GM18507 (cell line): Measurements from ENCODE around the gene ZNF331.
A peak's percentile ranks its signal among the peaks of the same experiment; 100 is the strongest.
"Not testable (repeated sequence)": the region's sequence is repeated elsewhere in the genome, so short reads cannot be mapped to it uniquely, and the experiment has no call there.

ENCODE experiments used
- DNase-seq: peaks from one replicate; pipeline ENCODE4 v3.0.0; 2011; ENCODE audit warnings: low read depth; ENCODE audit not compliant: insufficient read length; ENCODE audit errors: extremely low spot score
- FAIRE-seq: peaks from 2 replicates; lab custom pipeline; 2011; peaks lifted over from hg19 to GRCh38; lab: Jason Lieb, UNC

Gene ZNF331

DNA sequence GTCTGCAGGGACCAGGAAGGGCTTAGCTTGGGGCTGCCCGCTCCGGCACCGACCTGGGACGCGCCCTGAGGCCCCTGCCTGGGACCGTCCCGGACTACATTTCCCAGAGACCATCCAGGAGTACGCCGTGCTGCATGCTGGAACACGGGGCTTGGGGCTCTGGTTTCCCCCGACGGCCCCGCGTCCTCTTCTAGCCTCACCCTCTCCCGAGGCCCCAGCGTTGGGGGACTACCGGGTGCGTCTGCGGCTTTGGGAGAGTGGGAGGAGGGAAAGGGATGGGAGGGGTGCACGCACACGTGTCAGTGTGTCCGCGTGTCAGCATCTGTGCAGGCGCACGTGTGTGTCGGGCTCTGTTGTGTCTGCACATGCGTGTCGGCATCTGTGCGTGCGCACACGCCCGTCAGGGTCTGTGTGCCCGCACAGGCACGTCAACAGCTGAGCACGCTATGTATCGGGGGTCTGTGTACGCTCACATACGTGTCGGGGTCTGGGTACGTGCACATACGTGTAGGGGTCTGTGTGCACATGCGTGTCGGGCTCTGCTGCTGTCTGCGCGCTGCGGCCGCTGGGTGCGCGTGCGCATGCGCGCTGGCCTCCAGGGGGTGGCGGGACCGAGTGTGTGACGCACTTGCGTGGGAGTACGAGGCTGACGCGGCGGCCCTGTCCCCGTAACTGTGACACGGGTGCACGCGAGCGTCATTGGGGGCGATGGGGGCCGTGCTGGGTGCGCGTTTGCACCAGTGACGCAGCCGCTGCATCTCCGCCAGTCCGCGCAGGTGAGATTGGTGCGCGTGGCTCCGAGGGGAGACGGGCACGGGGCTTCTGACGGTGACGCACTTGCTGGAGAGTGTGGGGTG lies at the start of gene ZNF331:
Gene ZNF331 (plus strand): TSS at position 625 of the 857 bp plus-strand sequence. CDS start 31,232 bp downstream, outside the sequence.
- FAIRE-seq: peak; percentile 41
- peak; percentile 64 for DNase-seq

- FAIRE-seq: no peak
- no peak for DNase-seq
These were observed 45.8 kb upstream of the ZNF331 start for GRCh38 chr19:53492153-53492552.

- FAIRE-seq: not testable (repeated sequence)
These were observed 40.5 kb upstream of the ZNF331 start for GRCh38 chr19:53497311-53498023.

DNA sequence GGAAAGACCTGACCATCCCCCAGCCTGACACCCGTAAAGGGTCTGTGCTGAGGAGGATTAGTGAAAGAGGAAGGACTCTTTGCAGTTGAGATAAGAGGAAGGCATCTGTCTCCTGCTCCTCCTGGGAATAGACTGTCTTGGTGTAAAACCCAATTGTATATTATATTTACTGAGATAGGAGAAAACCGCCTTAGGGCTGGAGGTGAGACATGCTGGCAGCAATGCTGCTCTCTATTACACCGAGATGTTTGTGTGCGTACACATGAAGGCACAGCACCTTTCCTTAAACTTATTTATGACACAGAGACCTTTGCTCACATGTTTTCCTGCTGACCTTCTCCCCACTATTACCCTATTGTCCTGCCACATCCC lies 39.9 kb upstream of the ZNF331 start:
- FAIRE-seq, DNase-seq: not testable (repeated sequence)

More at GRCh38 chr19:53497311-53498023, 40.5 kb upstream of the ZNF331 start:
- not testable (repeated sequence) for DNase-seq

DNA sequence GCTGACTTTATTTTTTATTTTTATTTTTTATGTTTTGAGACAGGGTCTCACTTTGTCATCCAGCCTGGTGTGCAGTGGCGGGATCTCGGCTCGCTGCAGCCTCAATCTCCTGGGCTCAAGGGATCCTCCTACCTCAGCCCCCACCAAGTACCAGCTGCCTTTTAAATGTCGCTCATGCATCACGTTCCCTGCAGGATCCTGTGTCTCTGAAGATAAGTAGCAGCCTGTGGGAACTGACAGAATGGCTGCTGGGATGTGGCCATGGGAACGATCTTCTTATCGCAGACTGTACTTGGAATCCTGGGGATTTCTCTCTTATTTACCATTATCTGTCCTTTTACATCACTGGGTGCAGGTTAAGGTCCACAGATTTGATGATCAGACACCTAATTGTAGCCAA lies 34.8 kb upstream of the ZNF331 start:
- FAIRE-seq, DNase-seq: not testable (repeated sequence)

DNA sequence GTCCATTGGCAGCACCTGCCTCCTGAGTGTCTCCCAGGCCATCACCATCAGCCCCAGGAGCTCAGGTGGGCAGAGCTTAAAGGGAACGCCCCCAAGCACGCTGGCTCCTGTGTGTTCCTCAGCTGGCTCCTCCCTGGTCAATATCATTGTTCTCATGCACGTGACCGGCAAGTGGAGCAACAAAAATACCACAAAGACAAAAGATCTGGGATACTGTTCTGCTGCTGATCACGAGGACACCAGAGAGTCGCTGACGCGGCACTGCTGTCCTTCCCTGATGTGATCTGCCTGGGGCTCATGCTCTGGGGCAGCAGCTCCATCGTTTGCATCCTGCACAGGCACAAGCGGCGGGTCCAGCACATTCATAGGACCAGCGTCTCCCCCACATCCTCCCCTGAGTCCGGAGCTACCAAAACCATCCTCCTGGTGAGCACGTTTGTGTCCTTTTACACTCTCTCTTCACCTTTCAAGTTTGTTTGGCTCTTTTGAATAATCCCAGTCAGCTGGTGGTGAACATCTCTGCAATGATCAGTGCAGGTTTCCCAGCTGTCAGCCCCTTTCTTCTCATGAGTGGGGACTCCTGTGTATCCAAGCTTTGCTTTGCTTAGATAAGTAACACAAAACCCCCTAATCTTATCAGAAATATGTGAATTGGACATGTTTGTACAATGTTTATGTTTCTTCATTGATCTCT lies 34.1 kb upstream of the ZNF331 start:
- DNase-seq, FAIRE-seq: not testable (repeated sequence)

DNA sequence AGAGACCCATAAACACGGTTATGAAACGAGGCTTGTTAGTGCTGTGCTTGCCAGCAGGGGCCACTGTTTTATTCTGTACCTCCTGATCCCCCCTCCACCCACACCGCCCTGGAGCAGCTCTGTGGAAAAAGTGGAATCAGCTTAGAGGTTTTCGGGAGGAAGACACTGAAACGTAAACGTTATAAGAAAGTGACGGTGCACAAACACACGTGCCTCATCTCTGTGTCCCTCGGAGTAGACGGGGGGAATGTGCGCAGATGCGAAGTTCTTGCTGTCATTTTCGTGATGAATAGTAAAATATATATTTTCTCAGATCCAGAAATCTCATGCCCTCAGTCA lies 33.6 kb upstream of the ZNF331 start:
- not testable (repeated sequence) for FAIRE-seq, DNase-seq

GRCh38 chr19:53504885-53505284 lies 33.1 kb upstream of the ZNF331 start:
- DNase-seq: no peak
- no peak for FAIRE-seq

GRCh38 chr19:53506728-53507127 lies 31.2 kb upstream of the ZNF331 start:
- DNase-seq (no peak), FAIRE-seq (no peak)

GRCh38 chr19:53507523-53508442 lies 30.2 kb upstream of the ZNF331 start:
- DNase-seq: no peak
- FAIRE-seq: no peak

DNA sequence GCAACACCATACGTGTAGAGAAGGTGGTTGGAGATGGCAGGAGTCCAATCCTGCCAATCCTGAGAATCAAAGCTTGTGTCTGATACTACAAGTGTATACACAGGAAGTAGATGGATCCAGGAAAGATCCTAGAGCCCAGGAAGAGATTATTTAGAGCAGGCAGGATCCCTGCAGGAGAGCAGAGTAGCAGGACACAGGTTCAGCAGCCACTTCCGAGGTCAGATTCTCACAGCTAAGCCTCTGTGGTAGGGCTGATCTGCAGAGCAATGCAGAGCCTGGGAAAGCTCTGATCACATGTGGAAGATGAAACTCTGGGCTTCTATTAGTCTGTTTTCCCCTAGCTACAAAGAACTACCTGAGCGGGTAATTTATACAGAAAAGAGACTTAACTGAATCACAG lies 28.5 kb upstream of the ZNF331 start:
- FAIRE-seq (no peak), DNase-seq (no peak)

DNA sequence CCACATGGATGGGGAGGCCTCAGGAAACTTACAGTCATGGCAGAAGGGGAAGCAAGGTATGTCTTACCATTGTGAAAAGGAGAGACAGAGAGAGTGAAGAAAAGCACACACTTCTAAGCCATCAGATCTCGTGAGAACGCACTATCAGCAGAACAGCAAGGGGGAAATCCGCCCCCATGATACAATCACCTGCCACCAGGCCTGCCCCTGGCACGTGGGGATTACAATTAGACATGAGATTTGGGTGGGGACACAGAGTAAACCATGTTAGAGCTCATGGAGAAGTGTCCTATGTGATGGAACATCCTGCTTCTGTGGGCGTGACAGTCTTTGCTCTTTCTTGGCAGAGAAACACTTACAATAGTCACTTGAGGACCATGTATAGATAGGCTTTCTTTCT lies 28.1 kb upstream of the ZNF331 start:
- no peak for FAIRE-seq
- no peak for DNase-seq

DNA sequence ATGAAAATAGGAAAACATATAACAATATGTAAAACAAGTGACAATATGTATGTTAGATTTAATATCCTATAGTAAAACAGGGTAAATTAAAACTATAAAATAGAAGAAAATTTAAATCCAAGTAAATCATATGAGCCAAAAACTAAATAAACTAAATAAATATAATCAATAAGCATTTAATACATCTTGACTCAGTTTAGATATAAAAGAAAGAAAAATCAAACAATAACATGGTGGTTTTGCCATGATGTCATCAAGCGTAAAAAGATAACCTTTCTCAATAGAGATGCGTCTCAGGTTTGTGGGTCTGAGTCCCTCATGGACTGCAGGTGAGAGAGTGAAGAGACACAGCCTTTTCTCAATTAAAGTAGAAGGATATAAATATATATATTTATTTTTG lies 26.6 kb upstream of the ZNF331 start:
- DNase-seq (no peak), FAIRE-seq (no peak)

DNA sequence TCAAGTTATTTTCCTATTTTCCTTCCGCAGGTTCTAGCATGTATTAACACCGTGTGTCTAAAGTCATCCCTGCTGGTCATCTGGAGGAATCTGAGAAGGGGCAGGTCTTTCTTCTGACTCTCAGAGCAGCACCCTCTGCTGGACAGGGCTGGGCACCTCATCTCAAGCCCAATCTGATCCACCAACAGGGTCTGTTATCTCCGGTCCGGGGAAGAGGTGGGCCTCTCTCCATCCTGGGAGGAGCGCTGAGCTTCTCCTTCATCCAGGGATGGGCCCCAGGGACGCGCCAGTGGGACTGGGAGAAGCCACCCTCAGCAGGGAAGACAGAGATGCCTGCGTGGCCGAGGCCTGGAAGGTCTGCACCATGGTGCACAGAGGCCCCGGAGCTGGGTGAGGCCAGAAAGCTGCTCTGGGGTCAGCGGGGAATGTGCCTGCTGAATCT lies 26.0 kb upstream of the ZNF331 start:
- no peak for FAIRE-seq
- DNase-seq: no peak

- not testable (repeated sequence) for FAIRE-seq, DNase-seq
These were observed 22.9 kb upstream of the ZNF331 start for GRCh38 chr19:53515047-53515446.

GRCh38 chr19:53517114-53517741 lies 20.7 kb upstream of the ZNF331 start:
- DNase-seq: no peak
- FAIRE-seq: no peak

DNA sequence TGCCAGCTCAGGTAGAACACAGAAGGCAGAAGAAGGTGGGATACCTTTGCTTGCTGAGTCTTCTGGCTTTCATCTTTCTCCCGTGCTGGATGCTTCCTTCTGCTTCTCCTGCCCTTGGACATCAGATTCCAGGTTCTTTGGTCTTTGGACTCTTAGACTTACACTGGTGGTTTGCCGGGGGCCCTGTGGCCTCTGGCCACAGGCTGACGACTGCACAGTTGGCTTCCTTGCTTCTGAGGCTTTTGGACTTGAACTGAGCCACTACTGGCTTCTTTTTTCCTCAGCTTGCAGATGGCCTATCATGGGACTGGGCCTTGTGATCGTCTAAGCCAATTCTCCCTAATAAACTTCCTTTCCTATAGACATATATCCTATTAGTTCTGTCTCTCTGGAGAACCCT lies 19.8 kb upstream of the ZNF331 start:
- FAIRE-seq (no peak), DNase-seq (no peak)

- FAIRE-seq: no peak
These were observed 19.2 kb upstream of the ZNF331 start for GRCh38 chr19:53518716-53519115.

GRCh38 chr19:53519446-53519845 lies 18.5 kb upstream of the ZNF331 start:
- no peak for FAIRE-seq
- DNase-seq: no peak

More at GRCh38 chr19:53518716-53519115, 19.2 kb upstream of the ZNF331 start:
- DNase-seq: no peak
